ENCODE results near the gene FOCAD.
"Not testable (repeated sequence)": the region's sequence is repeated elsewhere in the genome, so short reads cannot be mapped to it uniquely, and the experiment has no call there.

The FOCAD gene

GRCh38 chr9:20903212-20903611 is 219.2 kb downstream of the FOCAD start:
- DNase-seq, result no peak

DNA sequence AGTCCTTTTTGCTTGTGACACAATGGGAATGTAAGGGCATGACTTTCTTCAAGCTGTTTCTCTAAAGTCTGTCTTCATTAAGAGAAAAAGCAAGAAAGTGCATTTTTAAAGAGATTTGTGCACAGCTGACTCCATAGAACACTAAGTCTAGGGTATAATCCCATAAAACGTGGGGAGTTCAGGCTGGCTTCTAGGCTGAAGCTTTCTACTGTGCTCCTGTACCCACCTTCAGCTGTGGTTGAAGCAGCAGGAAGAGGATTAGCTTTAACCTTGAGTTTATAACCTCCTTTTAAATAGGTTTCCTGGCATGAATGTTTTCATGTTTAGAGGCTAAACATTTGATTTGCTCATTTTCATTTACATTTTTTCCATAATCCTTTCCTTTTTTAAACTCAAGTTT is 220.9 kb downstream of the FOCAD start:
- no peak for DNase-seq

- DNase-seq, result no peak
These were observed 222.3 kb downstream of the FOCAD start for GRCh38 chr9:20906326-20906725.

- no peak for DNase-seq
These were observed 224.4 kb downstream of the FOCAD start for GRCh38 chr9:20908461-20908860.

GRCh38 chr9:20914556-20914955 is 230.5 kb downstream of the FOCAD start:
- no peak for DNase-seq

- DNase-seq, result no peak
These were observed 237.3 kb downstream of the FOCAD start for GRCh38 chr9:20921362-20921761.

- DNase-seq, result no peak
These were observed 241.4 kb downstream of the FOCAD start for GRCh38 chr9:20925256-20926045.

GRCh38 chr9:20929276-20929675 is 245.2 kb downstream of the FOCAD start:
- DNase-seq, result no peak

GRCh38 chr9:20930836-20931235 is 246.8 kb downstream of the FOCAD start:
- no peak for DNase-seq

DNA sequence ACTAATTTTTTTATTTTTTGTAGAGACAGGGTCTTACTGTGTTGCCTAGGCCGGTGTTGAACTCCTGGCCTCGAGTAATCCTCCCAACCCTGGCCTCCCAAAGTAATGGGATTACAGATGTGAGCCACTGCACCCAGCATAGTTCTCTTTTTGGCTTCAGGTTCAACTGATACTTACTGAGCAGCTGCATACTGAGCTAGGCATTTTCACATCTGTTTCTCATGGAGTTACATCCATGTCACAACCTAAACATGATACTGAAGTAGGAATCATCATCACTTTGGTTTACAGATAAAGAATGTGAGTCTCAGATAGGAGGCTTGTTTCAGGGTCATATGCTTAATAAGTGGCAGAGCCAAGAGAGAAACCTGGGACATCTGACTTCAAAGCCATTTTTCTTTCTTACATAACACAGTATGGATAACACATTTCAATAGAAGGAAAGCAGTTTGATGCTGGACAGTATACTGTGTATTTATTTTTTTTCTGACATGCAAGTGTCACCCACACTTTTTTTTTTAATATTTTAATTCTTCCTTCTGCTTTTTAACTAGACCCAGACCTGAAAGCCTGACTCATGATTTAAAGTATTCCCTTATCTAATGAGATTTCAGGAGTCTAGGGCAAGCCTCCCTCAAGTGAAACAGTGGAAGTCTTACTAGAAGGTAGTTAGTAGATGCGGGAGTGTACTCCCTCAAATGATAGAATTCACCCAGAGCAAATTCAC is 256.6 kb downstream of the FOCAD start:
- DNase-seq, result no peak

- peak; percentile 66 for DNase-seq
These were observed 257.2 kb downstream of the FOCAD start for GRCh38 chr9:20941174-20941690.

DNA sequence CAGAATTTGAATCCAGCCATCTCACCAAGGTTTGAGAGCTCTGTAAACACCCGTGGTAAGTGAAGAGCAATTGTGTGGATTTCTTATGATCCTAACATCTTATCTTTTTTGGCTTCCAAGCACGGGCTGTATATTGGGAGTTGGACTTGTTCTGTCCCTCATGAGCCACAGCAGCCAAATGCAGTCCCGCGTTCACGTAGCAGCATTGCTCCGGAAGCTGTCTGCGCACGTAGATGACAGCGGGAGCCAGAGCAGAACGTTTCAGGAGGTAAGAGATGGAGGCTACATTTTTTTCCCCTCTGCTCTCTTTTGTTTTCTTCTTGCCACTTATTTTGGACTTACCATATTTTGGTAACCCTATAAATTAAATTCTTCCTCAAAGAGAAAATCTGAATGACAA is 260.4 kb downstream of the FOCAD start:
- DNase-seq, result no peak

DNA sequence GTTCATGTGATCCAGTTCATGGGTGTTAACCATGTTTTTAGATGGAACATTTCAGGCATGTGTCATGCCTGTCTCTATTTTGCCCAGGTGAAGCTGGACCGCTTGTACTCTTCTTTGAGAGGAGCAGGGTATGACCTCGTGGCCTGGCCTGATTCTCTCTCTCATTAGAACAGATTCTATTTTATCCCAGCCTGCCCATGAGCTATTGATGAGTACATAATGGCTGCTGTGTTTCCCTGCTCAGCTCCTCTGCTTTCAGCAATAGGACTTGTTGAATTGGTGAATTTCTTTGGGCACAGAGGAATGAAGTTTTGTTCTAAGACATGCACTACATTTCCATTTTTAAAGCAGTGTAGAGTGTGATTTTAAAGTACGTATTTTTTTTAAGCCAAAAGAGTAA is 261.2 kb downstream of the FOCAD start:
- no peak for DNase-seq

DNA sequence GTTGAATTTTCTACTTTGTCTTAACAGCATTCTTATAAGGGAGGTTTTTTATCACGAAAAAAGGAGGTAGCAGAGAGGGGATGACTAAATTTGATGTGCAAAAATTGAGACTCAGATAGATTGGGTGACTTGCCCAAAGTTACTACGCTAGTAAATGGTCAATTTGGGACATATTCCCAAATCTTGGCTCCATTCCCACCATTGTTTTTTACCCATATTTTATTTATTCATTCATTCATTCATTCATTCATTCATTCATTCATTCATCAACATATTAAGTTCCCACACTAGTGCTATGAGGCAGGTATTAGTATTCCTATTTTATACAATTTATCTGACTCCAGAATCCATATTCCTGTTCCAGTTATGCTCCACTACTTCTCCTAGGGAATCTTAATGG is 261.8 kb downstream of the FOCAD start:
- DNase-seq, result no peak

- no peak for DNase-seq
These were observed 264.6 kb downstream of the FOCAD start for GRCh38 chr9:20948703-20949102.

- no peak for DNase-seq
These were observed 266.6 kb downstream of the FOCAD start for GRCh38 chr9:20950707-20951106.

DNA sequence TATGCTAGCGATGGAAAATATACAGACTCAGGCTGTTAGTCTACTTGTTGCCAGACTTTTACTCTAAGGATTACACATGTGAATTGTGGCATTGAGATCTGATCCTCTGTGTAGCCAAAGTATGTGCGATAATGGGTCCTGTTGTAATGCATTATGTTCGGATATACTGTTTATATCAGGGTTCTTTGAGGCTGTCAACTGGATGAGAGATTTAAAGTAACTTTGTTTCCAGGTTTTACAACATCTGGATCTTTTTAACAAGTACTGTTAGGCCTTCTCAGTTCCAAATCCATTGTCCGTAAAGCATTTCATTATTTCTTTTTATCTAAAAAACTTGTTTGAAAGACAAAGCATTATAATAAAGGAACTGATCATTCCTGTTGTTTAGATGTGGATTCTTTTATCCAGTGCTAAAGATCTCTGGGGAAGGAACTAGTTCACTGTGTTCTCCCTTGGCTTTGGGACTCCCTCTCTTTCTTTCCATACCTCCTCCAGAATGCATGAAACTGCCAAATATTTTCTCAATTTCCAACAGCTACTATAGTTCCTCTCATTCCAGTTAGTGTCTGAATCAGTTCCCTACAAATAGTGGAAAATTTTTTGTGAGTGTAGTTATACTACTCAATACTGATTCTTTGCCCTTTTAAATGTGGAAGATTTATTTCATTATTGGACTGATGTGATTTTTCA is 278.6 kb downstream of the FOCAD start:
- DNase-seq, result no peak

GRCh38 chr9:20972684-20973083 is 288.6 kb downstream of the FOCAD start:
- no peak for DNase-seq

DNA sequence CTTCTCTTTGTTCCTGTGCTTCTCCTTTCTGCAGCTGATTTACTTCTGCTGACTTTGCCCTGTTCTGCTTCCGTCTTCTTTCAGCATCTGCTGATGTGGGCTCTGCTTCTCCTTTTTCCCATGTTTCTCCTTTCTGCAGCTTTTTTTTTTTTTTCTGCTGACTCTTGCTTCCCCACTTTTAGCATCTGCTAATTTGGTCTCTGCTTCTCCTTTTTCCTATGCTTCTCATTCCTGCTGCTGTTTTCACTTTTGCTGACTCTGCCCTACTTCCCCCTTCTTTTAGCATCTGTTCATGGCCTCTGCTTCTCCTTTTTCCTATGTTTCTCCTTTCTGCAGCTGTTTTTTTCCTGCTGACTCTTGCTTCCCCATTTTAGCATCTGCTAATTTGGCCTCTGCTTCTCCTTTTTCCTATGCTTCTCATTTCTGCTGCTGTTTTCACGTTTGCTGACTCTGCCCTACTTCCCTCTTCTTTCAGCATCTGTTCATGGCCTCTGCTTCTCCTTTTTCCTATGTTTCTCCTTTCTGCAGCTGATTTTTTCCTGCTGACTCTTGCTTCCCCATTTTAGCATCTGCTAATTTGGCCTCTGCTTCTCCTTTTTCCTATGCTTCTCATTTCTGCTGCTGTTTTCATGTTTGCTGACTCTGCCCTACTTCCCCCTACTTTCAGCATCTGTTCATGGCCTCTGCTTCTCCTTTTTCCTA is 289.3 kb downstream of the FOCAD start:
- DNase-seq, result not testable (repeated sequence)

DNA sequence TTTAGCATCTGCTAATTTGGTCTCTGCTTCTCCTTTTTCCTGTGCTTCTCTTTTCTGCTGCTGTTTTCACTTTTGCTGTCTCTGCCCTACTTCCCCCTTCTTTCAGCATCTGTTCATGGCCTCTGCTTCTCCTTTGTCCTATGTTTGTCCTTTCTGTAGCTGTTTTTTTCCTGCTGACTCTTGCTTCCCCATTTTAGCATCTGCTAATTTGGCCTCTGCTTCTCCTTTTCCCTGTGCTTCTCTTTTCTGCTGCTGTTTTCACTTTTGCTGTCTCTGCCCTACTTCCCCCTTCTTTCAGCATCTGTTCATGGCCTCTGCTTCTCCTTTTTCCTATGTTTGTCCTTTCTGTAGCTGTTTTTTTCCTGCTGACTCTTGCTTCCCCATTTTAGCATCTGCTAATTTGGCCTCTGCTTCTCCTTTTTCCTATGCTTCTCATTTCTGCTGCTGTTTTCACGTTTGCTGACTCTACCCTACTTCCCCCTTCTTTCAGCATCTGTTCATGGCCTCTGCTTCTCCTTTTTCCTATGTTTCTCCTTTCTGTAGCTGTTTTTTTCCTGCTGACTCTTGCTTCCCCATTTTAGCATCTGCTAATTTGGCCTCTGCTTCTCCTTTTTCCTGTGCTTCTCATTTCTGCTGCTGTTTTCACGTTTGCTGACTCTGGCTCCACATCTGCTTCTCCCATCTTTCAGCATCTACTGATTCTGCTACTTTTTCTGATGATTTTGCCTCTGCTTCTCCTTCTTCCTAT is 290.3 kb downstream of the FOCAD start:
- not testable (repeated sequence) for DNase-seq

DNA sequence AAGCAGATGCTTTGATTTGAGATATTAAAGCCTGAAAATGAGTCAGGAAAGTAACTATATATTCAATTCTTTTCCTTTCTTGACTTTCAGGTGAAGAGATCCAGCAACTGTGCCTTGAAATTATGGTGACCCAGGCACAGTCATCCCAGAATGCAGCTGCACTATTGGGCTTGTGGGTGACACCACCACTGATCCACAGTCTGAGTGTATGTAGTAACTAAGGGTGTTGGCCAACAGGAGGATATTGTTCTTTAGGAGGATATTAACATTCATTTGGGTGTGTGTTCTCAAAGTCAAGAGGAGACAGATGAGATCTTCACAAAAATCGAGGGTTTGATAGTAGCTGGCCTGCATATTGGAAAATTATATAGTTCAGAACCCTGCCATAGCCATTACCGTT is 294.2 kb downstream of the FOCAD start:
- no peak for DNase-seq

GRCh38 chr9:20980832-20981455 is 296.9 kb downstream of the FOCAD start:
- DNase-seq, result no peak
